ENCODE measurements around the gene LRRC1. TPM values are rescaled to one million over a fixed set of nuclear protein-coding genes. Genes with fewer than 3 reads are reported as not detected.

Gene LRRC1
- total RNA-seq, 1 experiment from 2014 or later, result 18.1 TPM

- Histone ChIP-seq H3F3A (ENCODE audit: low read length, unreplicated experiment) (no peaks in the 10 kb centered on the region), H3K27ac (ENCODE audit: low read length) (no peak overlapping the region), H3K36me3 (ENCODE audit: low read depth, low read length) (no peaks in the 10 kb centered on the region), H3K9me3 (ENCODE audit: low read length) (no peaks in the 10 kb centered on the region), H3K4me2 (ENCODE audit: low read length) (no peak overlapping the region), H3K79me2 (ENCODE audit: low read length) (peaks cover 6% of the 10 kb centered on the region; the same call in 1 of the 2 replicates), H2AFZ (ENCODE audit: low read length) (no peak overlapping the region), H3K27me3 (ENCODE audit: low read length) (no peaks in the 10 kb centered on the region), H3K4me3 (ENCODE audit: low read length) (no peak overlapping the region), H3K9ac (ENCODE audit: low read length) (no peak overlapping the region), H3K4me1 (ENCODE audit: insufficient read depth, low read length) (peaks cover 7% of the 10 kb centered on the region; the same call in 1 of the 2 replicates), H4K20me1 (ENCODE audit: low read length) (no peaks in the 10 kb centered on the region), H3K9me2 (replicated peaks; ENCODE audit: low read length) (no peaks in the 10 kb centered on the region)
- ATAC-seq (no peak), DNase-seq (no peak)
- BruUV-seq (replicated peaks), result no TSS peak
- ChIA-PET POLR2A (ENCODE audit: unreplicated experiment) (no interaction called here), CTCF (no interaction called here)
- intact Hi-C loops (cut with micrococcal nuclease), result no loop called here
- TF ChIP-seq CTCF (conservative IDR thresholded peaks at IDR 0.05; ENCODE audit: low read depth, low read length), result no peak
- no peak for TF ChIP-seq EZH2phosphoT487 (IDR thresholded peaks at IDR 0.05; ENCODE audit: borderline replicate concordance, low read length)
- TF ChIP-seq EZH2 (IDR thresholded peaks at IDR 0.05; ENCODE audit: low read length, unreplicated experiment), result no peak
Observed at GRCh38 chr6:53857318-53858094, 62.7 kb downstream of the LRRC1 start.

- Histone ChIP-seq H3K9ac (ENCODE audit: low read length) (no peak overlapping the region), H3K36me3 (ENCODE audit: low read depth, low read length) (no peaks in the 10 kb centered on the region), H3K4me1 (ENCODE audit: insufficient read depth, low read length) (peaks cover 7% of the 10 kb centered on the region; the same call in 1 of the 2 replicates), H4K20me1 (ENCODE audit: low read length) (no peaks in the 10 kb centered on the region), H3K27me3 (ENCODE audit: low read length) (no peaks in the 10 kb centered on the region), H3F3A (ENCODE audit: low read length, unreplicated experiment) (no peaks in the 10 kb centered on the region), H3K79me2 (ENCODE audit: low read length) (peaks cover 6% of the 10 kb centered on the region; the same call in 1 of the 2 replicates), H3K4me3 (ENCODE audit: low read length) (no peak overlapping the region), H3K4me2 (ENCODE audit: low read length) (no peak overlapping the region), H3K9me3 (ENCODE audit: low read length) (no peaks in the 10 kb centered on the region), H3K9me2 (replicated peaks; ENCODE audit: low read length) (no peaks in the 10 kb centered on the region), H2AFZ (ENCODE audit: low read length) (no peak overlapping the region), H3K27ac (ENCODE audit: low read length) (no peak overlapping the region)
- CTCF ChIA-PET, result no interaction called here
- TF ChIP-seq EZH2phosphoT487 (IDR thresholded peaks at IDR 0.05; ENCODE audit: borderline replicate concordance, low read length), result no peak
- BruUV-seq (replicated peaks), result no TSS peak
- intact Hi-C loops (cut with micrococcal nuclease), result no loop called here
- no peak for DNase-seq
- POLR2A ChIA-PET (ENCODE audit: unreplicated experiment), result no interaction called here
- no peak for ATAC-seq
Observed at GRCh38 chr6:53858196-53858595, 63.4 kb downstream of the LRRC1 start.

GRCh38 chr6:53858913-53859312 is 64.1 kb downstream of the LRRC1 start:
- DNase-seq (no peak), ATAC-seq (no peak)
- H2AFZ ChIP-seq (ENCODE audit: low read length), result no peak overlapping the region
- no peaks in the 10 kb centered on the region for H3K9me2 ChIP-seq (replicated peaks; ENCODE audit: low read length)
- H3K36me3 ChIP-seq (ENCODE audit: low read depth, low read length), result no peaks in the 10 kb centered on the region
- BruUV-seq (replicated peaks), result no TSS peak
- peaks cover 1% of the 10 kb centered on the region; the same call in 1 of the 2 replicates for H3K79me2 ChIP-seq (ENCODE audit: low read length)
- no peak overlapping the region for H3K4me3 ChIP-seq (ENCODE audit: low read length)
- no peak for TF ChIP-seq EZH2phosphoT487 (IDR thresholded peaks at IDR 0.05; ENCODE audit: borderline replicate concordance, low read length)
- no peak for TF ChIP-seq CTCF (conservative IDR thresholded peaks at IDR 0.05; ENCODE audit: low read depth, low read length)
- TF ChIP-seq EZH2 (IDR thresholded peaks at IDR 0.05; ENCODE audit: low read length, unreplicated experiment), result no peak
- H3K4me1 ChIP-seq (ENCODE audit: insufficient read depth, low read length), result peaks cover 7% of the 10 kb centered on the region; the same call in 1 of the 2 replicates
- H3F3A ChIP-seq (ENCODE audit: low read length, unreplicated experiment), result no peaks in the 10 kb centered on the region
- no peak overlapping the region for H3K4me2 ChIP-seq (ENCODE audit: low read length)
- CTCF ChIA-PET, result no interaction called here
- intact Hi-C loops (cut with micrococcal nuclease), result no loop called here
- no peaks in the 10 kb centered on the region for H4K20me1 ChIP-seq (ENCODE audit: low read length)
- no peak overlapping the region for H3K9ac ChIP-seq (ENCODE audit: low read length)
- H3K9me3 ChIP-seq (ENCODE audit: low read length), result no peaks in the 10 kb centered on the region
- H3K27me3 ChIP-seq (ENCODE audit: low read length), result no peaks in the 10 kb centered on the region
- POLR2A ChIA-PET (ENCODE audit: unreplicated experiment), result no interaction called here
- H3K27ac ChIP-seq (ENCODE audit: low read length), result no peak overlapping the region

All from PC-3 (cell line).